Kidney capillary endothelial cell (primary cell): ENCODE results near the gene TXLNA.

ENCODE experiments used
- DNase-seq: peaks from one replicate; pipeline ENCODE4 v3.0.0-alpha.2; 2018; ENCODE audit warnings: low spot score

TXLNA gene

GRCh38 chr1:32184650-32185049, 5.2 kb downstream of the TXLNA start:
- DNase-seq: no peak

GRCh38 chr1:32186077-32186476, 6.6 kb downstream of the TXLNA start:
- DNase-seq: no peak

- no peak for DNase-seq
Measured at GRCh38 chr1:32186491-32186890, 7.0 kb downstream of the TXLNA start.

- DNase-seq: no peak
Measured at GRCh38 chr1:32187850-32188249, 8.4 kb downstream of the TXLNA start.

- DNase-seq: no peak
Measured at GRCh38 chr1:32192220-32192948, 12.9 kb downstream of the TXLNA start.

GRCh38 chr1:32194984-32195383, 15.5 kb downstream of the TXLNA start:
- DNase-seq: no peak

- DNase-seq: no peak
Measured at GRCh38 chr1:32195531-32195930, 16.1 kb downstream of the TXLNA start.

GRCh38 chr1:32195972-32196823, 16.7 kb downstream of the TXLNA start:
- no peak for DNase-seq

- DNase-seq: no peak
Measured at GRCh38 chr1:32197074-32197473, 17.6 kb downstream of the TXLNA start.

- no peak for DNase-seq
Measured at GRCh38 chr1:32197837-32198236, 18.4 kb downstream of the TXLNA start.

- DNase-seq: no peak
Measured at GRCh38 chr1:32198237-32199042, 19.0 kb downstream of the TXLNA start.

GRCh38 chr1:32199043-32199716, 19.7 kb downstream of the TXLNA start:
- no peak for DNase-seq

GRCh38 chr1:32199717-32200072, 20.2 kb downstream of the TXLNA start:
- no peak for DNase-seq

- no peak for DNase-seq
Measured at GRCh38 chr1:32200226-32201010, 20.9 kb downstream of the TXLNA start, which contains the start of gene CCDC28B. TSS of gene CCDC28B (plus strand) at chr1:32200595. CDS start at chr1:32201936, 1,341 bp downstream.

- peak; percentile 35 for DNase-seq
Measured at GRCh38 chr1:32201011-32201855, 21.8 kb downstream of the TXLNA start.

- DNase-seq: no peak
Measured at GRCh38 chr1:32204943-32205361, 25.5 kb downstream of the TXLNA start.

GRCh38 chr1:32205401-32206370, 26.2 kb downstream of the TXLNA start, which contains the start of gene IQCC:
TSS of gene IQCC (plus strand) at chr1:32205671. CDS start at chr1:32205682, 11 bp downstream.
- DNase-seq: peak; percentile 68

- DNase-seq: no peak
Measured at GRCh38 chr1:32208469-32208868, 29.0 kb downstream of the TXLNA start.

GRCh38 chr1:32208891-32209328, 29.4 kb downstream of the TXLNA start, which contains the start of gene DCDC2B:
TSS of gene DCDC2B (plus strand) at chr1:32209089. CDS start at chr1:32209094, 5 bp downstream.
- DNase-seq: no peak
